Mesendoderm (in vitro differentiated cells): Measurements from ENCODE around the gene SLC35E4.

Experiments
- DNase-seq: peaks from one replicate; pipeline ENCODE4 v3.0.0; 2013
- H2AK5ac ChIP-seq: 2 replicates; pipeline ENCODE4 v1.6.1; 2013; ENCODE audit warnings: low read length, inconsistent platforms
- H2BK120ac ChIP-seq: 2 replicates; pipeline ENCODE4 v1.6.1; 2013; ENCODE audit warnings: low read depth, mild to moderate bottlenecking, low read length, moderate library complexity, mixed read lengths
- H2BK15ac ChIP-seq: replicated peaks from 2 replicates; pipeline ENCODE4 v1.6.1; 2013; ENCODE audit warnings: low read depth, mild to moderate bottlenecking, moderate library complexity
- H2BK5ac ChIP-seq: 2 replicates; pipeline ENCODE4 v1.6.1; 2013; ENCODE audit warnings: low read length, inconsistent platforms
- H3K18ac ChIP-seq: 2 replicates; pipeline ENCODE4 v1.6.1; 2013; ENCODE audit warnings: mild to moderate bottlenecking, low read length, mixed read lengths
- H3K23ac ChIP-seq: one replicate; pipeline ENCODE4 v1.6.1; 2013; ENCODE audit warnings: low read length
- H3K27ac ChIP-seq: 2 replicates; pipeline ENCODE4 v1.5.1; 2013; ENCODE audit warnings: low read depth, mild to moderate bottlenecking, inconsistent platforms, low read length, moderate library complexity
- H3K27me3 ChIP-seq: 2 replicates; pipeline ENCODE4 v1.6.1; 2013; ENCODE audit warnings: low read length, control low read depth, mild to moderate bottlenecking, inconsistent platforms; ENCODE audit not compliant: insufficient read depth, poor library complexity
- H3K36me3 ChIP-seq: 2 replicates; pipeline ENCODE4 v1.6.1; 2013; ENCODE audit warnings: low read length, inconsistent platforms; ENCODE audit not compliant: control insufficient read depth, insufficient read depth
- H3K4ac ChIP-seq: one replicate; pipeline ENCODE4 v1.6.1; 2013; ENCODE audit warnings: low read depth, mild to moderate bottlenecking, low read length, moderate library complexity
- H3K4me1 ChIP-seq: 2 replicates; pipeline ENCODE4 v1.6.1; 2013; ENCODE audit warnings: low read depth, low read length, inconsistent platforms; ENCODE audit not compliant: control insufficient read depth
- H3K4me2 ChIP-seq: 2 replicates; pipeline ENCODE4 v1.6.1; 2013; ENCODE audit warnings: low read length
- H3K4me3 ChIP-seq: 2 replicates; pipeline ENCODE4 v1.5.1; 2013; ENCODE audit warnings: mild to moderate bottlenecking, low read length
- H3K56ac ChIP-seq: one replicate; pipeline ENCODE4 v1.6.1; 2013; ENCODE audit warnings: low read length
- H3K79me1 ChIP-seq: 2 replicates; pipeline ENCODE4 v1.6.1; 2013; ENCODE audit warnings: low read length, inconsistent platforms
- H3K79me2 ChIP-seq: 2 replicates; pipeline ENCODE4 v1.6.1; 2013; ENCODE audit warnings: mild to moderate bottlenecking, low read length; ENCODE audit not compliant: control insufficient read depth, insufficient read depth
- H3K9ac ChIP-seq: 2 replicates; pipeline ENCODE4 v1.6.1; 2013; ENCODE audit warnings: low read length, inconsistent platforms
- H4K5ac ChIP-seq: one replicate; pipeline ENCODE4 v1.6.1; 2013; ENCODE audit warnings: low read length
- H4K8ac ChIP-seq: one replicate; pipeline ENCODE4 v1.6.1; 2013; ENCODE audit warnings: low read depth, mild to moderate bottlenecking, control low read depth, low read length, moderate library complexity
- WGBS: extraction: QIAGEN DNeasy Blood & Tissue Kit; methylation state at CpG from one replicate; pipeline ENCODE4 v1.1.7; 2013; ENCODE audit warnings: low lambda C conversion rate, missing lambda C conversion rate; ENCODE audit not compliant: insufficient coverage; ENCODE audit errors: extremely low coverage; 5-methylcytosine and 5-hydroxymethylcytosine counted together

Gene SLC35E4

GRCh38 chr22:30647536-30647935 is 12.0 kb downstream of the SLC35E4 start:
- no peaks in the 10 kb centered on the region for H3K4me1 ChIP-seq
- H3K56ac ChIP-seq: no peak overlapping the region
- H2AK5ac ChIP-seq: no peak overlapping the region
- H3K4me2 ChIP-seq: no peak overlapping the region
- H3K23ac ChIP-seq: no peak overlapping the region
- no peaks in the 10 kb centered on the region for H3K27me3 ChIP-seq
- H3K4me3 ChIP-seq: no peak overlapping the region
- WGBS: no CpG with 5 or more reads among the region's 3 CpGs
- no peak overlapping the region for H2BK15ac ChIP-seq
- no peak overlapping the region for H2BK5ac ChIP-seq
- H3K36me3 ChIP-seq: no peaks in the 10 kb centered on the region
- no peak overlapping the region for H3K18ac ChIP-seq
- no peaks in the 10 kb centered on the region for H3K79me1 ChIP-seq
- no peaks in the 10 kb centered on the region for H3K79me2 ChIP-seq
- no peak overlapping the region for H3K9ac ChIP-seq
- no peak overlapping the region for H2BK120ac ChIP-seq
- H4K8ac ChIP-seq: no peak overlapping the region
- H3K4ac ChIP-seq: no peak overlapping the region
- DNase-seq: no peak
- no peak overlapping the region for H3K27ac ChIP-seq
- H4K5ac ChIP-seq: no peak overlapping the region

GRCh38 chr22:30648825-30649224 is 13.2 kb downstream of the SLC35E4 start:
- Histone ChIP-seq H3K27me3 (no peaks in the 10 kb centered on the region), H3K4ac (no peak overlapping the region), H2BK120ac (no peak overlapping the region), H3K9ac (no peak overlapping the region), H3K27ac (no peak overlapping the region), H3K79me1 (no peaks in the 10 kb centered on the region), H3K18ac (no peak overlapping the region), H3K4me3 (no peak overlapping the region), H2BK5ac (no peak overlapping the region), H3K4me2 (no peak overlapping the region), H3K36me3 (no peaks in the 10 kb centered on the region), H3K79me2 (no peaks in the 10 kb centered on the region), H2AK5ac (no peak overlapping the region), H3K56ac (no peak overlapping the region), H4K8ac (no peak overlapping the region), H4K5ac (no peak overlapping the region), H3K23ac (no peak overlapping the region), H3K4me1 (no peaks in the 10 kb centered on the region), H2BK15ac (no peak overlapping the region)
- no peak for DNase-seq
- WGBS: no CpG with 5 or more reads among the region's 3 CpGs

- H3K4me1 ChIP-seq: no peaks in the 10 kb centered on the region
- no peak overlapping the region for H3K4me2 ChIP-seq
- no peak overlapping the region for H3K4ac ChIP-seq
- H3K9ac ChIP-seq: no peak overlapping the region
- DNase-seq: peak; percentile 72
- H3K18ac ChIP-seq: no peak overlapping the region
- H2BK5ac ChIP-seq: no peak overlapping the region
- no peak overlapping the region for H3K56ac ChIP-seq
- no peaks in the 10 kb centered on the region for H3K36me3 ChIP-seq
- no peaks in the 10 kb centered on the region for H3K79me2 ChIP-seq
- no peak overlapping the region for H4K8ac ChIP-seq
- H3K23ac ChIP-seq: no peak overlapping the region
- H2BK15ac ChIP-seq: no peak overlapping the region
- no peak overlapping the region for H4K5ac ChIP-seq
- no CpG with 5 or more reads among the region's 7 CpGs for WGBS
- no peaks in the 10 kb centered on the region for H3K27me3 ChIP-seq
- H3K79me1 ChIP-seq: no peaks in the 10 kb centered on the region
- no peak overlapping the region for H2BK120ac ChIP-seq
- no peak overlapping the region for H3K4me3 ChIP-seq
- H3K27ac ChIP-seq: no peak overlapping the region
- no peak overlapping the region for H2AK5ac ChIP-seq
Measured at GRCh38 chr22:30649430-30650007, 13.9 kb downstream of the SLC35E4 start.

GRCh38 chr22:30650508-30651116 is 15.0 kb downstream of the SLC35E4 start:
- Histone ChIP-seq H3K27me3 (no peaks in the 10 kb centered on the region), H3K4me3 (no peak overlapping the region), H3K56ac (no peak overlapping the region), H2AK5ac (no peak overlapping the region), H3K79me1 (no peaks in the 10 kb centered on the region), H3K9ac (no peak overlapping the region), H2BK15ac (no peak overlapping the region), H2BK5ac (no peak overlapping the region), H3K23ac (no peak overlapping the region), H3K4me1 (no peaks in the 10 kb centered on the region), H3K4me2 (no peak overlapping the region), H3K27ac (no peak overlapping the region), H4K8ac (no peak overlapping the region), H3K18ac (no peak overlapping the region), H3K36me3 (no peaks in the 10 kb centered on the region), H2BK120ac (no peak overlapping the region), H3K79me2 (no peaks in the 10 kb centered on the region), H3K4ac (no peak overlapping the region), H4K5ac (no peak overlapping the region)
- WGBS: no CpG with 5 or more reads among the region's 5 CpGs
- DNase-seq: no peak

GRCh38 chr22:30652852-30653251 is 17.3 kb downstream of the SLC35E4 start:
- no CpG with 5 or more reads among the region's 2 CpGs for WGBS
- Histone ChIP-seq H4K8ac (no peak overlapping the region), H3K4ac (no peak overlapping the region), H3K4me2 (no peak overlapping the region), H2BK5ac (no peak overlapping the region), H3K56ac (no peak overlapping the region), H3K36me3 (no peaks in the 10 kb centered on the region), H3K79me2 (no peaks in the 10 kb centered on the region), H2AK5ac (no peak overlapping the region), H3K27ac (no peak overlapping the region), H2BK15ac (no peak overlapping the region), H3K4me3 (no peak overlapping the region), H2BK120ac (no peak overlapping the region), H3K18ac (no peak overlapping the region), H3K27me3 (no peaks in the 10 kb centered on the region), H3K9ac (no peak overlapping the region), H3K4me1 (no peaks in the 10 kb centered on the region), H3K79me1 (no peaks in the 10 kb centered on the region), H4K5ac (no peak overlapping the region), H3K23ac (no peak overlapping the region)
- no peak for DNase-seq

- DNase-seq: no peak
- no peak overlapping the region for H2BK120ac ChIP-seq
- H3K4me2 ChIP-seq: no peak overlapping the region
- no peak overlapping the region for H2AK5ac ChIP-seq
- H3K27ac ChIP-seq: no peak overlapping the region
- H4K5ac ChIP-seq: no peak overlapping the region
- H3K9ac ChIP-seq: no peak overlapping the region
- no peaks in the 10 kb centered on the region for H3K27me3 ChIP-seq
- H2BK5ac ChIP-seq: no peak overlapping the region
- H3K18ac ChIP-seq: no peak overlapping the region
- no peak overlapping the region for H4K8ac ChIP-seq
- H2BK15ac ChIP-seq: no peak overlapping the region
- no CpG with 5 or more reads among the region's 14 CpGs for WGBS
- no peak overlapping the region for H3K4me3 ChIP-seq
- no peak overlapping the region for H3K23ac ChIP-seq
- H3K36me3 ChIP-seq: no peaks in the 10 kb centered on the region
- no peak overlapping the region for H3K56ac ChIP-seq
- no peak overlapping the region for H3K4ac ChIP-seq
- H3K79me2 ChIP-seq: no peaks in the 10 kb centered on the region
- H3K4me1 ChIP-seq: no peaks in the 10 kb centered on the region
- H3K79me1 ChIP-seq: no peaks in the 10 kb centered on the region
Measured at GRCh38 chr22:30654361-30654760, 18.8 kb downstream of the SLC35E4 start.
